HG02938 (cell line): ENCODE results near the gene TBC1D22A.

ENCODE experiments used
- ATAC-seq: cut with Tn5 transposase; IDR thresholded peaks from one replicate; pipeline ENCODE4 v1.9.1; 2021; ENCODE audit warnings: mild to moderate bottlenecking, moderate library complexity; ENCODE audit not compliant: unreplicated experiment

TBC1D22A gene

GRCh38 chr22:47036936-47037485, 274.6 kb downstream of the TBC1D22A start:
- no peak for ATAC-seq

- ATAC-seq = no peak
Observed at GRCh38 chr22:47038206-47038835, 275.9 kb downstream of the TBC1D22A start.

GRCh38 chr22:47039356-47039755, 276.9 kb downstream of the TBC1D22A start:
- no peak for ATAC-seq

GRCh38 chr22:47040486-47041270, 278.2 kb downstream of the TBC1D22A start:
- no peak for ATAC-seq

- ATAC-seq = no peak
Observed at GRCh38 chr22:47041271-47042115, 279.0 kb downstream of the TBC1D22A start.

GRCh38 chr22:47042116-47042825, 279.8 kb downstream of the TBC1D22A start:
- ATAC-seq = no peak

GRCh38 chr22:47042861-47043496, 280.5 kb downstream of the TBC1D22A start:
- no peak for ATAC-seq

- ATAC-seq = no peak
Observed at GRCh38 chr22:47043835-47044721, 281.6 kb downstream of the TBC1D22A start.

- ATAC-seq = no peak
Observed at GRCh38 chr22:47044722-47045535, 282.5 kb downstream of the TBC1D22A start.

- no peak for ATAC-seq
Observed at GRCh38 chr22:47045691-47046410, 283.4 kb downstream of the TBC1D22A start.

GRCh38 chr22:47046411-47047065, 284.1 kb downstream of the TBC1D22A start:
- no peak for ATAC-seq

- no peak for ATAC-seq
Observed at GRCh38 chr22:47047321-47048122, 285.1 kb downstream of the TBC1D22A start.

GRCh38 chr22:47048123-47049077, 285.9 kb downstream of the TBC1D22A start:
- no peak for ATAC-seq

- ATAC-seq = no peak
Observed at GRCh38 chr22:47049078-47049624, 286.7 kb downstream of the TBC1D22A start.
